Measurements from ENCODE around the gene MECP2.

MECP2 gene

DNA sequence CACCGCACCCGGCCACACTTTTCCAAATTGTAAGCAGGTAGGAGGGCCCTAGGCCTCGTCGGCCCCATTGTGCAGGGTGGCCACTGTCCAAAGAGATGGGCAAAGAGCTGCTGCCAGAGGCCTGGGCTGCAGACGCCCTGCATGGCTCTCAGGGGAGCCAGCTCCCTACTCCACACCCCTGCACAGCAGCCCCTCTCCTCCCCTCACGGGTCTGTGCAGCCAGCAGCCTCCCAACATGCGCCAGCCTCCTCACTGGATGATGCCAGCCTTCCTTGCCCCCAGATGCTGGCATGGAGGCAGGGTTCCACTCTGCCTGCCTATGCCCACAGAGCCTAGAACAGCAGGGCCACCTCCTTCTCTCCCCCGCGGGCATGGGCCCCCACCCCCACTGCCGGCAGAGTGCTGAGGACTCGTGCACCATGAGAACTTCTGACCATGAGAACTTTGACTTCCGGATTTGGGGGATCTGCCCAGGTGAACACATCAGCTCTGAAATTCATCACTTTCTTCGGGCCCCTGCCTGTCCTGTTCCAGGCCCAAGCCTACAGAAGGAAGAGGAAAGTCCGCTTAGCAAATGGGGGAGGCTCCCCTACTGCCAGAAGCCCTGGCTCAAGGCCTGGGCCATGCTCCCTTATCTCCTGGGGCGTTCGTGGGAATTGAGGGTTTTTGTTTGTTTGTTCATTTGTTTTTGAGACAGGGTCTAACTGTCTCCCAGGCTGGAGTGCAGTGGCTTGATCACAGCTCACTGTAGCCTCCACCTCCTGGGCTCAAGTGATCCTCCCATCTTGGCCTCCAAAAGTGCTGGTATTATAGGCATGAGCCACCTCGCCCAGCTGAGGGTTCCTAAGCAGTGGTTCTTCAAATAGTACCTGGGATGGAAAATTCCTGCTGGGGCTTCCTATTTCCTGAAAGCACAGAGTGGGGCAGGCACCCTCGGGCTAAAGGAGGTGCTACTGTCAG, 85.9 kb downstream of the MECP2 start:
- CTCF ChIA-PET, result interaction anchor here (1.0 to 3.5 kb wide), 4 partner anchors 15 to 45 kb away, joined by 4 to 18 read pairs (median 10); no protein-coding TSS in a partner anchor
- POLR2A ChIA-PET, result no interaction called here

DNA sequence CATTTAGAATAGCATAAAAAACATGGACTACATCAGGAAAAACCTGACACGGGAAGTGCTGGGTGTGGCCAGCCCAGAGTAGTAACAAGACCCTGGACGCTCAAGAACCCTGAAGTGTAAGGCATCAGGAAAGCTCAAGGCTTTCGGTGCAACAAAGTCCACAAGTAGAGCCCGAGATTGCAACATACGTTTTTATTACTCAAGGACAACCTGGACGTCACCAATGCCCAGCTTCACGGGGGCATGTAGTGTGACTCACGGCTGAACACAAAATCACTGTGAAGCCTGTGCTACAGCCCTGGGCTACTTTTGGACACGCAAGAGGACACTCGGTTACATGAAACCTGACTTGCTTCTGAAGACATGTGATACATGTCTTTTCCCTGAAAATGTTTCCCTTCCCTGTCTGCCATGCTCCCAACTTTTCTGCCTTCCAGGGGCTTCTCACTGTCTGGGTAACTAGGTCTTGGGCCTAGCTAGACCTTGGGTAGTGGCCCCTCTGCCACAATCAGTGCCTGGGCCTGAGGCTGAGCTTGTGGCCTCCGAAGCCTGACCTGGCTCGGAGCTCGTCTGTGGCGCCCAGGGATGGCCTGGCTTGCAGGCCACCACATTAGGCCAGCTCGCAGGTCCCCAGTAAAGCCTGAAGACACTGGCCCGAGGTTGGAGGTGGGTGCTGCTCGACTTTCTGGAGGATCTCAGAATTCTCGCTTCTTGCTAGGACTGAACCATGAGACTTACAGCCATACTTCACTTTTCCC, 87.0 kb downstream of the MECP2 start:
- no peak for DNase-seq (ENCODE audit: extremely low spot score)
- TF ChIP-seq, protein P1, sequence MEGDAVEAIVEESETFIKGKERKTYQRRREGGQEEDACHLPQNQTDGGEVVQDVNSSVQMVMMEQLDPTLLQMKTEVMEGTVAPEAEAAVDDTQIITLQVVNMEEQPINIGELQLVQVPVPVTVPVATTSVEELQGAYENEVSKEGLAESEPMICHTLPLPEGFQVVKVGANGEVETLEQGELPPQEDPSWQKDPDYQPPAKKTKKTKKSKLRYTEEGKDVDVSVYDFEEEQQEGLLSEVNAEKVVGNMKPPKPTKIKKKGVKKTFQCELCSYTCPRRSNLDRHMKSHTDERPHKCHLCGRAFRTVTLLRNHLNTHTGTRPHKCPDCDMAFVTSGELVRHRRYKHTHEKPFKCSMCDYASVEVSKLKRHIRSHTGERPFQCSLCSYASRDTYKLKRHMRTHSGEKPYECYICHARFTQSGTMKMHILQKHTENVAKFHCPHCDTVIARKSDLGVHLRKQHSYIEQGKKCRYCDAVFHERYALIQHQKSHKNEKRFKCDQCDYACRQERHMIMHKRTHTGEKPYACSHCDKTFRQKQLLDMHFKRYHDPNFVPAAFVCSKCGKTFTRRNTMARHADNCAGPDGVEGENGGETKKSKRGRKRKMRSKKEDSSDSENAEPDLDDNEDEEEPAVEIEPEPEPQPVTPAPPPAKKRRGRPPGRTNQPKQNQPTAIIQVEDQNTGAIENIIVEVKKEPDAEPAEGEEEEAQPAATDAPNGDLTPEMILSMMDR (IDR thresholded peaks at IDR 0.05; ENCODE audit: control extremely low read depth, extremely low read depth, low read depth, missing control alignments), result no peak
- POLR2A ChIA-PET, result no interaction called here
- CTCF ChIA-PET, result interaction anchor here (1.1 kb wide), 1 partner anchor 10 kb away, joined by 3 read pairs; no protein-coding TSS in a partner anchor

More for the DNA sequence above, 85.9 kb downstream of the MECP2 start:
- TF ChIP-seq, protein P1 (IDR thresholded peaks at IDR 0.05; ENCODE audit: control extremely low read depth, extremely low read depth, low read depth, missing control alignments), result no peak
- no peak for DNase-seq (ENCODE audit: extremely low spot score)

DNA sequence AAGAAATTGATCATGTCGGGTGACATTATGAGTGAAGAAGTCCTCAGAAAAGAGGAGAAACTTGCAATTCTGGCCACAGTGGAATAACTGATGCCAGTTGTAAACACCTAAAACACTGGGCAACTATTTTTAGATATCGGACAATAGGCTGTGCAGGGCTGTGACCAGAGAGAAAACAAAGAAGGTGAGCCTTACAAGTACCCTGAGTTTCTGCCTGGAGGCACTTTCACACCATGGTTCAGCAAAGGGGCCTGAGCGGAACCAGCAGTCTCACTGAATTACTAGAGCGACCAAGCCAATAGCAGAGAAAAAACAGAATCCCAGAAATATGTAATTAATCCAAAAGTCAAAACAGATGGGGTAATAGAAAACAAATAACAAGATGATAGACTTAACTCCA, 89.0 kb downstream of the MECP2 start:
- POLR2A ChIA-PET, result no interaction called here
- DNase-seq (ENCODE audit: extremely low spot score), result no peak
- CTCF ChIA-PET, result interaction anchor here (1.5 kb wide), 1 partner anchor 12 kb away, joined by 6 read pairs; the partner anchor contains the start of gene IRAK1
- TF ChIP-seq, protein P1 (IDR thresholded peaks at IDR 0.05; ENCODE audit: control extremely low read depth, extremely low read depth, low read depth, missing control alignments), result no peak

DNA sequence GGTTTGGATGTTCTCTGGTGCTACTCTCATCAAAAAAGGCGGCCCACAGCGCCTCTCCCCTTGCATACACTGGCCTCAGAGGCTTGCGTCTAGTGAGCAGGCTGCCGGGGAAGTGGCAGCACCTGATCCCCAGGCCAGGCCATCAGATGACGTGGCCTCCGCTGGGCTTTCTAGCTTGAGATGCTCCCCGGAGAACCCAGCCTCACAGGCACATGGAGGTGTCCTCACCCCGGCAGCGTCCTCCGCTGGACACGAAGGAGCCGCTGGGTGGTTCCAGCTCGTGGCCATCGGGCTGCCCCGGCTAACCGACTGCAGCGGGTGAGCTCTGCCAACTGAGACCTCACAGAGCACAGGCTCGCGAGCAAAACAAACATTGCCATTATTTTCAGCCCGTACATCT, 90.6 kb downstream of the MECP2 start:
- TF ChIP-seq, protein P1 (IDR thresholded peaks at IDR 0.05; ENCODE audit: control extremely low read depth, extremely low read depth, low read depth, missing control alignments), result no peak
- ChIA-PET POLR2A (no interaction called here), CTCF (interaction anchor here (1.5 kb wide), 1 partner anchor 13 kb away, joined by 6 read pairs; the partner anchor contains the start of gene IRAK1)
- DNase-seq (ENCODE audit: extremely low spot score), result no peak

DNA sequence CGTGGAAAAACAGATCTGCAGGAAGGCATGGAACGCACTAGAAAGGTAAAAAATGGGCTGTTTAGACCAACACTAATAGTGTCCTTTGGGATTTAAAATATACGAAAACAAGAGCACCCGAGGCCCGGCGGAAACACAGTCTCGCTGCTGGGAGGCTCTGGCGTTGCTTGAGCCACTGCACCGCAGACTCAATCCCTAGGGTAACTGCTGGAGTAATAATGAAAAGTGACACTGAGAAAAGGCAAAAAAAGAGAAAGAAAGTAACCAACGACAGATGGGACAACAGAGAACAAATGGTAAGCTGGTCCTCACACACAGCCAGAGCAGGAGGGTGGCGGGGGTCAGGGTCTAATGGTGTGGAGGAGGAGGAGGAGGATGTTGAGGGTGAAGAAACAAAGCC, 93.2 kb downstream of the MECP2 start:
- POLR2A ChIA-PET, result no interaction called here
- CTCF ChIA-PET, result interaction anchor here (1.5 to 3.7 kb wide), 2 partner anchors 9 to 24 kb away, joined by 3 to 17 read pairs; no protein-coding TSS in a partner anchor
- TF ChIP-seq, protein P1 (IDR thresholded peaks at IDR 0.05; ENCODE audit: control extremely low read depth, extremely low read depth, low read depth, missing control alignments), result no peak

DNA sequence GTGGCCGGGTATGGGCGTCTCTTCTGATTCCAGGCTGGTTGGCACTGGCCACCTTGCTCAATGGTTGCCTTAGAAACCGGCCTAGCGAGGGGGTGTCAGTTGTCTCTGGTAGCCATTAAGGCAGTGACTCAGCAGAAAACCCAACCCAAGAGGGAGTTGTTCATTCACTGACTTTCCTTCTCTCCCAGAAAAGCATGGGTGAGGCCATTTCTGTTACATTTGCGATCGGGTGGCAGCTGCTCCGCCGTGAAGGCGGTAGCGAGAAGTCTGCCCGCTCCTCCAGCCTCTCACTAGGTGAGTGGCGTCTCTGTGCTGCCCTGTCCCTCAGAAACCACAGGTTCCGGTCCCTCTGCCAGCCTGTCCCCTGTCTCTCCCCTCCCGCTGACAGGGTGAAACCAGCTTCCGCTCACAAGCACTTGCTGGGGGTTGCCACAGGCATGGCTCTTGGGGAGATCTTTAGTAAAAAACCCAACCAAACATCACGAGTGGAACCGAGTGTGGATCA, 95.2 kb downstream of the MECP2 start:
- POLR2A ChIA-PET, result no interaction called here

More for the DNA sequence above, 93.2 kb downstream of the MECP2 start:
- no peak for DNase-seq (ENCODE audit: extremely low spot score)

More for the DNA sequence above, 95.2 kb downstream of the MECP2 start:
- CTCF ChIA-PET, result interaction anchor here (1.7 to 3.7 kb wide), 2 partner anchors 11 kb away, joined by 9 to 17 read pairs; no protein-coding TSS in a partner anchor
- TF ChIP-seq, protein P1 (IDR thresholded peaks at IDR 0.05; ENCODE audit: control extremely low read depth, extremely low read depth, low read depth, missing control alignments), result no peak
- DNase-seq (ENCODE audit: extremely low spot score), result no peak
